SH-SY5Y (cell line): Measurements from ENCODE around the gene SDHA.

ENCODE experiments used
- GATA2 ChIP-seq: IDR thresholded peaks from 2 replicates; pipeline ENCODE4 v1.6.1; 2011; ENCODE audit warnings: mild to moderate bottlenecking, low read depth, low read length
- GATA3 ChIP-seq: IDR thresholded peaks from 2 replicates; pipeline ENCODE4 v1.6.1; 2011; ENCODE audit warnings: low read depth, mild to moderate bottlenecking, low read length, moderate library complexity

SDHA gene

GRCh38 chr5:189976-190365 is 28.1 kb upstream of the SDHA start:
- TF ChIP-seq GATA2 = no peak
- TF ChIP-seq GATA3 = no peak

- no peak for TF ChIP-seq GATA3
- TF ChIP-seq GATA2 = no peak
These were observed 27.6 kb upstream of the SDHA start for GRCh38 chr5:190366-191035.

- TF ChIP-seq GATA3 = no peak
- no peak for TF ChIP-seq GATA2
These were observed 26.8 kb upstream of the SDHA start, which contains the start of gene LRRC14B for GRCh38 chr5:191036-191948. Gene LRRC14B, plus strand, starts transcription at chr5:191495. Its CDS starts 44 bp downstream, at chr5:191539.

- no peak for TF ChIP-seq GATA3
- no peak for TF ChIP-seq GATA2
These were observed 26.0 kb upstream of the SDHA start for GRCh38 chr5:191949-192690.

GRCh38 chr5:192691-192969 is 25.5 kb upstream of the SDHA start:
- TF ChIP-seq GATA3 = no peak
- TF ChIP-seq GATA2 = no peak

- TF ChIP-seq GATA3 = no peak
- TF ChIP-seq GATA2 = no peak
These were observed 24.9 kb upstream of the SDHA start for GRCh38 chr5:192970-193831.

GRCh38 chr5:194102-194501 is 24.0 kb upstream of the SDHA start:
- TF ChIP-seq GATA2 (no peak), GATA3 (no peak)

- no peak for TF ChIP-seq GATA2
- no peak for TF ChIP-seq GATA3
These were observed 23.4 kb upstream of the SDHA start for GRCh38 chr5:194603-195209.

- no peak for TF ChIP-seq GATA3
- no peak for TF ChIP-seq GATA2
These were observed 22.5 kb upstream of the SDHA start for GRCh38 chr5:195401-196160.

GRCh38 chr5:196350-196749 is 21.8 kb upstream of the SDHA start:
- TF ChIP-seq GATA2 = no peak
- TF ChIP-seq GATA3 = no peak

- no peak for TF ChIP-seq GATA3
- no peak for TF ChIP-seq GATA2
These were observed 20.1 kb upstream of the SDHA start for GRCh38 chr5:197892-198489.

GRCh38 chr5:198516-199196 is 19.5 kb upstream of the SDHA start:
- TF ChIP-seq GATA2 (no peak), GATA3 (no peak)
